Measurements from ENCODE around the gene TMEM30A. TPM values are rescaled to one million over a fixed set of nuclear protein-coding genes. Genes with fewer than 3 reads are reported as not detected.

The TMEM30A gene
- polyA plus RNA-seq, 4 donors = 130 to 157 (median 147) TPM

DNA sequence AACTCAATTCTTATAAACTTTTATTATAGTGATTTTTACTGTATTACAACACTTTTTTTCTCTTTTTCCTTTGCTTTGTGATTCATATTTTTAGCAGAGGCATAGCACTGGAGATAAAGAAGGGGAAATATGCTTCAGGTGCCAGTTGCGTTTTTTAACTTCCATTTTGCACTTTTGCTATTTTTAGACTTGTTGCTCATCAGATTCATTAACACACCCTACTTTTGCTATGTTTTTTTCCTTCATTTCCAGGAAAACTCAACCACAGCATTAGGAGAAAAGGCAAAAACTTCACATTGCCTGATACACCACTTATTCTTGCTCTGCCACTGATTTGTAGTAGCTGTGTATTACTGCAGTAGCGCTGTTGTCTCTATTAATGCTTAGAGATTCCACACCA lies 8.0 kb upstream of the TMEM30A start:
- DNase-seq (ENCODE audit: low read depth in 4 of 4, low spot score in 3 of 4) = no peak

DNA sequence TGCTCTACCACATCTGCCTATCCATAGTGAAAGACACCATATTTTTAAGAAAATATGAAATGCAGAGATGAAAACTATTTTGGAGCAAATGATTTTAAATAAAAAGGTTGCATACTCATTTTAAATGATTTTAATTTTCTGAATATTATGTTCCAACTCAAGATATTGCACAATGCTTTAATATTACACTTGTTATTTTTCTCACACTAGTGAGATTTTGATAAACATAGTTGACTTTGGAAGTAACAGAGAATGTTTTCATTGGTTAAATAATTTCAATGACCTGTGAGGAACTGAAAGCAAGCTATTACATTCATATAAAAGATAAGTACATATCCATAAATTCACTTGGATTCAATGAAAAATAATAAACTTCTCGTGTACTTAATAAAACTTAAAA lies 7.2 kb upstream of the TMEM30A start:
- DNase-seq (ENCODE audit: low read depth in 4 of 4, low spot score in 3 of 4) = no peak

DNA sequence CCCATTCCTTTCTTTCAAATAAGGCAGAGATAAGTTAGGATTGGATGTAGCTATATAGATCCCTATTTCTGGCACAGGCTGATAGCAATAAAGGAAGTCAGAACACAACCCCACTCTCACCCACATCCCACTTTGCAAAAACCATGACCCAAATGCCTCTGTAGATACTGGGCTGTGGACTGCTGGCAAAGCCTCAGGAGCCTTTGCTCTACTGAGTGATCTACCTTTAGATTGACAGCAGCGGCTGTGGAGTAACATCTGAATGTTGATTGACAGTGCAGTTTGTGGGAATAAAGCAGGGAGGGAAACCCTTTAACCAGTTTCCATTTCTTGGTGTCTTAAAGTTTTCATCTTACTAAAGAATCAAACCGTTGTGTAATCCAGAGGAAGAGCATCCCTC lies 6.7 kb upstream of the TMEM30A start:
- DNase-seq (ENCODE audit: low read depth in 4 of 4, low spot score in 3 of 4) = no peak

DNA sequence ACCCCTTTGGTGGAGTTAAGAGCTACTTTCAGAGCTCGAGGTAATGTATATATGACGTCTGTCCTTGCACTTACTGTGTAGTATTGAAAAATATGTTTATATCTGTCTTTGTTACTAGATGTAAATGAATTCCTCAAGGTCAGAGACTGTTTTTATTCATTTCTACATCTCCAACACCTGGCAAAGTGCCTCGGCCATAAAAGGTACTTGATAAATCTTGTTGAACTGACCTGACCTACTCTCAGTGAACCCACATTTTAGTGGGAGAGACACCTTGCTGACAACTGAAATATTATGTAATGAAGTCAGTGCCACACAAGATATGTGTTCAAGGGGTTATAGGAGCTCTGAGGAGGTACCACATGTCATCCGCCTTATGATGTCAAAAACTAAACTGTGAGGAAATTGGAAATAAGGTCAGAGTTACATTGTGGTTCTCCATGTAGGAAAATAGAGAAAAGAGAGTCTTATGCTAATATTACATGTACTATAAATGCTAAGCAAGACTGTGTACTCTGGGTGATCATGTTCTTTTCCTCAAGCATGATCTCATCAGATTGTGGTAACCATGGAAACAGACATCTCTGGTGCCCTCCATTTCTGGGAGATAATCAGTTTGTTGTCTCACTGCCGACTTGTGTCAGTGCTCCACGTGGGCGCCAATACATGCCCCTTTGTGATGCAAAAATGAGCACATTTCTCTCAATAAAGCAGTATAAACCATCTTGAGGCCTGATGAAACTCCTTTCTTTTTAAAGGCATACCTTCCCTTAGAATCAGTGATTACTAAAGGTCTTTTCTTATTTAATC lies 5.7 kb upstream of the TMEM30A start:
- no peak for DNase-seq (ENCODE audit: low read depth in 4 of 4, low spot score in 3 of 4)

DNA sequence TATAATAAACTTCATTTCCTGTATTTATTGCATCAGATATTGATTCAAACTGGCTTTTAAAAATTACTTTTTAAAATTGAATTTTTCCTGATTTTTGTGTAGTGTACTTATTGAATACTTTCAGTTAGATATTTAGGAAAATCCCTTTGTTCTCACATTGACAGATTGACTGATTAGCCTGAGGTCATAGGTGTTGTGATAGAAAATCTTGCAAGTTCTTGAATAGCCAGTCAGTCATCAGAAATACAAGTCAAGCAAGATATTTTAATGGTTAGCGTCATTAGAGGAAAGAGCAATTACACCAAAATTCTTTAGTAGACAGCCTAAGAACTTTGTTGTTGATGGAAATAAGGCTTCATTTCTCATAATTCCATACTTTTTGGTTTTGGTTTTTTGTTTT lies 3.4 kb upstream of the TMEM30A start:
- DNase-seq (ENCODE audit: low read depth in 4 of 4, low spot score in 3 of 4) = no peak

DNA sequence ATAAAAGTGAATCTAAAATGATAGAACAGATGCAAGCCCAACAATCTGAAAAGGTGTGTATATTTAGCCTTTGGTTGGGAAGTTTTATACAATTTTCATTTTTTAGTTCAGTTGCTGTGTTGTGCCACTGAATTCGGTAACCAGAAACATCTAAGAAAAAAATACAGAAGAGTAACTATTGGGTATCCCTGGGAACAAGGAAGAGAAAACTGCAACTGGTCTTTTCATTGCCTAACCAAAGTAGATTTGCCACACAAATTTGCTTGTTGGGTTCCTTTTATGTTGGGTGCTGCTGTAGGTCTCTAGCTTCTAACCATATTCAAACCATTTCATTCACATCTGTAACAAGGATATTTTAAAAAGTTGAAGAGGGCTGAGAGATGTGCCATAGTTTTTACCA lies 2.8 kb upstream of the TMEM30A start:
- DNase-seq (ENCODE audit: low read depth in 4 of 4, low spot score in 3 of 4) = no peak

DNA sequence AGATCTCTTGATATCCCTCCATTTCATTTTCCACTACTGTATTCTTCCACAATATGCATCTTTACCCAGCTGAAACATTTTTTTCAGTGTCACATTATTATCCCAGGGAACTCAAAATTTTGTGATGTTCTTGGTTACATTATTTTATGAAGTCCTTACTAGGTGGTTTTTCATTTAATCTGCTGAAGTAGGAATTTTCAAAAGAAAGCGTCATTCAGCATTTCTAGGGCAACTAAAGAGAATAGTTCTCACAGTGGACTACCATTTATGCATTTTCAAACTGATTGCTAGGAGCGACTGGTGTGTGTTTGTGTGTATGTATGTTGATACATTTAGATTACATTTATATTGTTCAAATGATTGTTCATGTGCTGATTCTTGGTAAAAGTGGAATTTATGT lies 2.4 kb upstream of the TMEM30A start:
- DNase-seq (ENCODE audit: low read depth in 4 of 4, low spot score in 3 of 4) = no peak

DNA sequence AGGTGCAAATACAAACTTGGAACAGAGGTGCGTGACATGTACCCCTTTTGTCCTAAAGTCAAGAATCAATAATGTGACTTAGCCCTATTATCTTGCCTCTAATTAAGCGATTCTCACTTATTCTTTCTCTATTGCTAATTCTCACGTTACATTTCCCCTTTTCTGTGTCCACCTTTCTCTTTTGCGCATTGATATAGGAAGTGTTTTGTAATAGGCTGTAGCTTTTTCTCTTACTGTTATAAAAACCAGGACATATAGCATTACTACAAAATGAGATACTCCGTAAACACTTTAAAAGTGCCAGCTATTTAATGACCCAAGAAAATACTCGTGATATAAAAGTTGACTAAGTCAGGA lies 669 bp upstream of the TMEM30A start:
- no peak for DNase-seq (ENCODE audit: low read depth in 4 of 4, low spot score in 3 of 4)

DNA sequence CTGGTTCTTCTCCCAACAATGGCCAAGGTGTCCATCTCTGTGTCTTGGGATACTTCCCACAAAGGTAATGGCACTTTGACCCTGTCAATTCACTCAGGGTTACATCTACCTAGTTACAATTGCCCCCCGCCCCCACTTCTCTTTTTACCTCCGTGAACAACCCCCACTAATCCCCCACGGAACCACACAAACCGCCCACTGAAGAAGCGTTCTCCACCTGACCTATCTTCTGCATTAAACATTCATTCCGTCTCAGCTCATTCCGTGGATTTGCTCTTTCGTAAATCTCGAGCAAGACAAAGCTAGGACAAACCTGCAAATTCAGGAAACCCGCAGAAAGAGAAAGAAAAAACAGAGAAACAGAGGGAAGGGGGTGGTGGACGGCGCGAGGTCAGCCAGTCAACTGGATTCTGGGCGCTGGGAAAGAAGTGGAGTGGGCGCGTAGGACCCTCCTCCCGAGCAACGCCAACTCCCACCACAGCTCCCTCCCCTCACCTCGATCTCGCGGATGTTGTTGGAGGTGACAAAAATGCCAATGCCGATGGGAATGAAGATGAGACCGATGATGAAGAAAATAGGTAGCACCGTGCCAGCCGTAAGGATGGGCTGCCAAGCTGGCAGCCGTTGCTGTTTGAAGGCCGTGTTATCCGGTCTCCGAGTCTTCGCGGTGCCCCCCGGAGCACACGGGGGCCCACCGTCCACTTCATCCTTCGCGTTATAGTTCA lies 523 bp downstream of the TMEM30A start:
- DNase-seq (ENCODE audit: low read depth in 4 of 4, low spot score in 3 of 4) = peak in 3 of 4 donors; percentile 31 to 62 (median 36)

DNA sequence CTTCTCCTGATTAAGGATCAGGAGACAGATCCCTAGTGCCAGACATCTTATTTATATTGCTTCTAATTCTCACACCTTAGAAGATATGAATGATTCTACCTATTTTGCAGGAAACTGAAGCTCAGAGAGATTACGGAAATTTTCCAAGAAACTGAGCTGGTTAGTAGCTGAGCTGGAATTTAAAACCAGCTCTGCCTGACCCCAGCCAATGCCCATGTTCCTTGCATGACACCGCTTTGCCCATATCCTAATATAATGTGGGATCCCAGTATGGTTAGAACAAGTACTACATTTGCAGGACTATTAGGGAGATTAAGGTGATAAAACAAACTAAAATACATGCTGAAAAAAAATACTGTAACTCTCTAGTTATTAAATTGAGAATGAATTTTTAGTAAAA lies 1.9 kb downstream of the TMEM30A start:
- no peak for DNase-seq (ENCODE audit: low read depth in 4 of 4, low spot score in 3 of 4)

DNA sequence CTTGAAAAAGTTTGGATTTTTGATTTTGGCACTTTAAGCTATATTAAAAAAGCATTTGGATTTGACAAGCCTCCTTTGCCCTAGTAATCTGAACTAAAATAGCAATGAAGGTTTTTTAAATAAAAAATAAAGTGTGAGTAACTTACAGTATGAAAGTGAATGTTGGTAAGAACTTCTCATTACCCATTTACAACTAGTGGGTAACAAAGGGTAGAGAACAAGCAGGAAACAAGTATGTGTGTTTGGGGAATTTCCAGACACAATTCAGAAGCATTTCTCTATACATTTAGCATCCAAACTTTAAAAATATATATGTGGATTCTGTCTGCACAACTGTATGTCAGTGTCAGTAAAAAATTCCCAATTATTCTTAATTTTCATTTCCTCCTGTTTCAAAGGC lies 2.9 kb downstream of the TMEM30A start:
- DNase-seq (ENCODE audit: low read depth in 4 of 4, low spot score in 3 of 4) = no peak

DNA sequence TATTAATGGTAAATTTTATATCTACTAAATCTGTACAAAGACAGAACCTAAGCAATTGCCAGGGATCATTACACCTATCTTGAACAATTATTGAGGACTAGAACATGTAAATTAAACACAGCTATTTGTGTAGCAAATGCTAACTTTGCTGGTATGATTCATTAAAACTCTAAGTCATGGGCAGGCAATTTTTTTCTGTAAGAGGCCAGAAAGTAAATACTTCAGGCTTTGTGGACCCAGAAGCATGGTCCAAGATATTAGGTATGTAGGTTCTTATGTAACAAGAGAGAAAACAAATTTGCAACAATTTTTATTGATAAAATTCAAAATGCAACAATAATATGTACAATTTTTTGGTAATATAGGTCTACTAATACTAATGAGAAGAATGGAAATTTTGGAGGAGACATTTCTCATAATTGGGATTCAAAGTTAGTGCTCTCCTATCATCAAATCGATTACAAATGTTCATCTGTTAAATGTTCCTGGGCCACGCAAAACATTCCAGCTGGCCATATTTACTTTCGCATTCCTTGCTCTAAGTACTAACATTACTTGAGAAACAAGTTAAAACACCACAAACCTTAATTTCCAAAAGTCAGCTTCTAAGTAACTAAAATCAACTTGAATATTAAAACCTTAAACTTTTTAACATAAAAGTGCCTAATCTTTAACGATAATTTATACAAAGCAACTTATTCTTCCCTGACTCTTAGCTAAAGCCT lies 4.3 kb downstream of the TMEM30A start:
- DNase-seq (ENCODE audit: low read depth in 4 of 4, low spot score in 3 of 4) = no peak

DNA sequence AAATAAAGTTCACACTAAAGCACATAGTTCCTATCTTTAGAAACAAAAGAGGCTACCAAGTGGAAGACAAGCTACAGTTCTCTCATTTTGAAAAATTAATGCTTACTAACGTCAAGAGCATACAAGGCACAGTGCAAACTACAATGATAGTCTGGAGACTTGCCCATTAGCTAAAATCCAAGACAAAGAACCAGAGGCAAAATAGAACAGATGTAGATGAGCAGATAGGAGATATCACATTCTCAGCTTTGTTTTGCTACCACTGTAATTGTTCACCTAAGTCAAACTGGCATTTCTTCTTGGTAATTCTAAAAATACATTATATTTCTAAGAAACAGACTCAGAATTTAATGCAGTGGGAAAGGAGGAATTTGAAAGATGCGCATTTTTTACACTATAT lies 5.2 kb downstream of the TMEM30A start:
- no peak for DNase-seq (ENCODE audit: low read depth in 4 of 4, low spot score in 3 of 4)

DNA sequence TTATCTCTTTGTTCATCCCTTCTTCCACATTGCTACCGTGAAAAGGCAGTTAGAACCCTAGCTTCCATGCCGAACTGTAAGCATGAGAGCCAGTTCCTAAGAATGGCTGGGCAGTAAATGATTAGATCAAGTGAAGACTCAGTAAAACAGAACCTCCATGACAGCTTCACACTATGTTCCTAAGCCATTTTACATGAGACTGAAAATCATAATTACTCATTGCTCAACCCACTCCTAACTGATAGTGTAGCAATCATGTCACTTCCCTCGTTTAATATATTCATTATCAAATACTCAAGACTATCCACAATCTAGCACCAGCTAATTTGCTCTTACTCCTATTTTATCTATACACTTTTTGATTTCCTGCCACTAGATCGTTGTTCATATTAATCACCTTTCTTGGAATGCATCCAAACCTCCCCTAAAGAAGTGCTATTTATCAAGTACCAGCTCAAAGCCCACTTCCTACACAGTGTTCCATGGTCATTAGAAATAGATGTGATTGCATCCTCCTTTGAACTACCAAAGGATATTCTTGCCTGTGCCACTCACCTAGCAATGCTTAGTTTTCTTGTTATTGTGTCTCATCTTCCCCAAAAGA lies 6.0 kb downstream of the TMEM30A start:
- no peak for DNase-seq (ENCODE audit: low read depth in 4 of 4, low spot score in 3 of 4)

DNA sequence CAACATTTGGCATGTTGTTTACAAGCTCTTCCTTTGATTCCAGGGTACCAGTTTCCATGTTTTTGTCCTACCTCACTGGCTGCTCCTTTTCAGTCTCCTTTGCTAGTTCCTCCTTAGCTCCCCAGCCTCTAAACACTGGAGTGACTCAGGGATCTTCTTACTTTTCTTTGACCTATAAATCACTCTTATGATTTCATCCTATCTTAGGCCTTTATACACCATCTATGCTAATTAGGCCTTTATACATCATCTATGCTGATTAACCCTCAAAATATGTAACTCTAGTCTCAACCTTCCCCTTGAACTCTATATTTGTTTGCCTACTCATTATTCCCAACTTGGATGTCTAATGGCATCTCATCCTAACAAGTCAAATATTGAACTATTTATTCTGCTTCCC lies 9.5 kb downstream of the TMEM30A start:
- DNase-seq (ENCODE audit: low read depth in 4 of 4, low spot score in 3 of 4) = no peak

DNA sequence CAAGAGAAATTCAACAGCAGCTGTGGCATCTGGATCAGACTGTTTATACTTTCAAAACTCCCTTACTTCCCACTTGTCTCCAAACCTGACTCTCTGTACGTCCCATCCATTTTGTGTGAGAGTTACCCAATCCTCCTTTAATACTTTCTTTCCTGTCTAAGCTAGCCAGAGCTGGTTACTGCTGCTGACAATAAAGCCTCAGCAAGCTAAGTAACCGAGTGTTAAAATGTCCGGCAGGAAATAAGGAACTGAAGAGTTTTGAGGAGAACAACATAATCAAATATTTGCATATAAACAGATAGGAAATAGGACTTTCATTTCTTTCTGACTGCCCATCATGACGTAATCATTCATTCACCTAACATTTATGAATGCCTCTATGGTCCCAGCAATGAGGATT lies 11.6 kb downstream of the TMEM30A start:
- no peak for DNase-seq (ENCODE audit: low read depth in 4 of 4, low spot score in 3 of 4)

DNA sequence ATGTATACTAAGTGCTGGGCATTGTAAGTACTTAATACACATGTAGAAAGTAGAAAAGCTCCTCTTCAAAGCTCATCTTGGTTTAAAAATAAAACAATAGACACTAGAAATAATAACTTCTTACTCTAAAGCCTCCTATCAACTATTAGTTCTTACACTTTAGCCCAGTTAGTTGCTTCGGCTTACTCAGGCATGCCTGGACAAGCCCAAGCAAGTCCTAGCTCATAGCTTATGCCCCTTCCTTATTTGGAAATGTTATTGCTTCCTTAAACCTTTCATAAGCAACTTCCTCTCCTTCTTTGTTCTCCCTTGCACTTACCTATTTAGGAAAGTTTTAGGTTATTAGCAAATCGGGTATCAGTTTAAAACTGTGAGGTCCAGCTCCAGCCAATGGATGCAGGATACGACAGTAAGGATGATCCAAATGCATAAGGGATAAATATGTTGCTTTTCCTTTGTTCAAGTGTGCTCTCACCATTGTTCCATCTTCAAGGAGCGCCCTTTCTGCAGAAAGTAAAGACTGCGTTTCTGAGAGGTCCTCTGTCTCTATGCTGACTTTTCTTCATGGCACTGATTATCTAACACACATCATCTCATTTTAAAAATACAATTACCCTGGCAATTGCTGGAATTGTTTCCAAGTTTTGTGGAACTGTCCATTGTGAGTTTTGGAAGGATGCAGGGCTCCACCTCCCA lies 12.3 kb downstream of the TMEM30A start:
- DNase-seq (ENCODE audit: low read depth in 4 of 4, low spot score in 3 of 4) = no peak

DNA sequence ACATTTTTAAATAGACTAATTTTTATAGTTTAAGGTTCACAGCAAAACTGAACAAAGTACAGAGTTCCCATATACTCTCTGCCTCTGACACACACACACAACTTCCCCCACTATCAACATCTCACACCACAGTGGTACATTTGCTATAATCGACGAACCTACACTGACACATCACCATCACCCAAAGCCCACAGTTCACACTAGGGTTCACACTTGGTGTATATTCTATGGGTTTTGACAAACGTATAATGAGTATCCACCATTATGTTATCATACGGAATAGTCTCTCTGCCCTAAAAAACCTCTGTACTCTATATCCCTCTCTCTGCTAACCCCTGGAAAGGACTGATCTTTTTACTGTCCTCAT lies 15.6 kb downstream of the TMEM30A start:
- DNase-seq (ENCODE audit: low read depth in 4 of 4, low spot score in 3 of 4) = no peak

DNA sequence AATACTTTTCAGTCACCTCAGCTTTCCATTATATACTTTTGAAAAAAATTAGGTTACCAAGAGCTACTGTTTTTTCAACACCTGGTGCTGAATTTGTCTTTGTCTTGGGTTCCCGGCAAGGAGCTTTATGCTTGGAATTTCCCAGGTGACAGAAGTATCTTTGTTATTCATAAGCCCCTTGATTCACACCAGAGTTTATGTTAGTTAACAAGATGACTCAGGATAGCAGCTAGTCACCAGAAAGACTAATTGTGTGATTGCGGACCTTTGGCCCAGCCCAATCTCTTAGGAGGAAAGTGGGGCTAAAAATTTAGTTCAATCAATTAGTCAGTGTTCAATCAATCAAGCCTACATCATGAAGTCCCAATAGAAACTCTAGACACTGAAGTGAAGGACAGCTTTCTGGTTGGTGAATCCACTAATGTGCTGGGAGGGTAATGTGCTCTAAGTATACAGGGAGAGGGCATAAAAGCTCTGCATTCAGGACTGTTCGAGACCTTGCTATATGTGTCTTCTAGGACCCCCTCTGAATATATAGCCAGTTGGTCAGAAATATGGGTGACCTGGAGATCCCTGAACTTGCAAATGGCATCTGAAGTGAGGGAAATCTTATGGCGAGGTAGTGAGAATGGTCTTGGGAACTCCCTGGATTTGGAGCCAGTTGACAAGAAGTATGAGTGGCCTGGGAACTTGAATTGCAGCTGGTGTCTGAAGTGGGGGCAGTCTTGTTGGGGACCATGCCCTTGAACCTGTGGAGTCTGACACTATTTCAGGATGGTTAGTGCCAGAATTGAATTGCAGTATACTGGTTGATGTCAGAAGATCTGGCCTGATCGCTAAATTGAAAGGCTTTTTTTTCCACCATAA lies 16.2 kb downstream of the TMEM30A start:
- DNase-seq (ENCODE audit: low read depth in 4 of 4, low spot score in 3 of 4) = no peak

DNA sequence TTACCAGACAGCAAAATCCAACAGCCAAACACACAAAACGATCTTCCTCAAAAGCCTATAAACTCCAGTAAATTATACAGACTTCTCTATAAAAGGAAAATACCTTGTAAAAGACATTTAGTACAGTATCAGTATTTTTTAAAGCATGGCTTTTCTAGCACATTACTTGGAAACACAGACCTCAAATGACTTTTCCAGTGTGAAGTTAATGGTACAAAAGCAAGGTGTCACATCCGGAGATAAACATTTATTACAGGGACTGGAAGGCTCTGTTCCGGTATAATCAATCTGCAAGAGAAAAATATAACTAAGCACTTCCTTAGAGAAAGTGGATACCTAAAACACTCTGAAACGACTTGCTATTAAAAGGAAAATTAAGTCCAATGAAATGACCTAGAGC lies 17.1 kb downstream of the TMEM30A start:
- no peak for DNase-seq (ENCODE audit: low read depth in 4 of 4, low spot score in 3 of 4)
